A549 (cell line): ENCODE measurements around the gene LAMA3. TPM values are rescaled to one million over a fixed set of nuclear protein-coding genes. Genes with fewer than 3 reads are reported as not detected.

Source experiments
- ATAC-seq, 2 experiments: fragments of 200-7000 bp in 1 of 2; fragments of >200 bp in 1 of 2; cut with Nextera tagmentation in 1 of 2; cut with Tn5 transposase in 1 of 2; 3 replicates each; pipeline versions ENCODE4 v1.8.0 to v1.9.1; 2018 to 2020; ENCODE audit warnings: mild to moderate bottlenecking in 1 of 2, moderate library complexity in 1 of 2
- CTCF ChIA-PET: fragments of 300-600 bp; sonication (Branson Sonifier 250); formaldehyde crosslinking; extraction: SDS; loops from one replicate; lab custom pipeline; 2021; ENCODE audit warnings: antibody characterized with exemption, inconsistent platforms; lab: Yijun Ruan, JAX
- POLR2A ChIA-PET: fragments of 350-600 bp; formaldehyde crosslinking; extraction: SDS; loops from one replicate; lab custom pipeline; 2021; ENCODE audit warnings: antibody characterized with exemption, inconsistent platforms; lab: Yijun Ruan, JAX
- DNase-seq, 2 experiments: peaks; one replicate each; pipeline versions ENCODE4 v3.0.0 to v3.0.0-alpha.2; 2011 to 2016; ENCODE audit warnings: low read depth in 1 of 2, low spot score in 1 of 2
- FAIRE-seq: peaks from 2 replicates; lab custom pipeline; 2011; peaks lifted over from hg19 to GRCh38; lab: Jason Lieb, UNC
- H3K27ac ChIP-seq, 2 experiments: fragments of >200 bp; sonication (Bioruptor Twin); formaldehyde crosslinking; 3 replicates each; pipeline ENCODE4 v1.5.1; 2016 to 2017
- H3K4me1 ChIP-seq: fragments of >200 bp; sonication (Bioruptor Twin); formaldehyde crosslinking; 3 replicates; pipeline ENCODE4 v1.6.1; 2016
- H3K4me2 ChIP-seq: fragments of >200 bp; sonication (Bioruptor Twin); formaldehyde crosslinking; 3 replicates; pipeline ENCODE4 v1.6.1; 2016
- H3K4me3 ChIP-seq: fragments of >200 bp; sonication (Bioruptor Twin); formaldehyde crosslinking; 3 replicates; pipeline ENCODE4 v1.5.1; 2016
- H3K9me3 ChIP-seq: fragments of >200 bp; sonication (Bioruptor Twin); formaldehyde crosslinking; 3 replicates; pipeline ENCODE4 v1.6.1; 2016
- BHLHE40 ChIP-seq: IDR thresholded peaks from 2 replicates; pipeline ENCODE4 v1.6.1; 2012; ENCODE audit warnings: low read depth, low read length, inconsistent platforms
- CBX8 ChIP-seq: fragments of 200-600 bp; sonication (generic); IDR thresholded peaks from 2 replicates; pipeline ENCODE4 v1.6.1; 2016
- CHD2 ChIP-seq: fragments of 150-350 bp; IDR thresholded peaks from 2 replicates; pipeline ENCODE4 v1.6.1; 2014; ENCODE audit warnings: low read length; ENCODE audit not compliant: partially characterized antibody
- FOSB ChIP-seq: fragments of 250-450 bp; sonication (Bioruptor Pico); IDR thresholded peaks from 2 replicates; pipeline ENCODE4 v1.5.0; 2020; ENCODE audit warnings: mild to moderate bottlenecking, moderate library complexity
- HDAC2 ChIP-seq: fragments of 200-600 bp; sonication (generic); IDR thresholded peaks from 2 replicates; pipeline ENCODE4 v1.6.1; 2016
- HMGXB4 ChIP-seq: fragments of 250-450 bp; sonication (Bioruptor Pico); IDR thresholded peaks from 2 replicates; pipeline ENCODE4 v1.5.0; 2021; ENCODE audit warnings: mild to moderate bottlenecking, moderate library complexity, borderline replicate concordance
- HOXB5 ChIP-seq: fragments of 250-450 bp; sonication (Bioruptor Pico); IDR thresholded peaks from 2 replicates; pipeline ENCODE4 v1.5.0; 2020; ENCODE audit warnings: mild to moderate bottlenecking, moderate library complexity
- KDM1A ChIP-seq: fragments of 200-600 bp; sonication (generic); IDR thresholded peaks from 2 replicates; pipeline ENCODE4 v1.6.1; 2016; ENCODE audit warnings: low read depth, mild to moderate bottlenecking
- MAFK ChIP-seq: fragments of 450-650 bp; IDR thresholded peaks from 2 replicates; pipeline ENCODE4 v1.6.1; 2014; ENCODE audit not compliant: partially characterized antibody
- MAZ ChIP-seq: fragments of 150-350 bp; IDR thresholded peaks from 2 replicates; pipeline ENCODE4 v1.6.1; 2014; ENCODE audit warnings: antibody characterized with exemption, low read depth, low read length, borderline replicate concordance
- MYC ChIP-seq: IDR thresholded peaks from 2 replicates; pipeline ENCODE4 v1.6.1; 2012; ENCODE audit warnings: mild to moderate bottlenecking, inconsistent platforms, low read length, improper control_type of control experiment, borderline replicate concordance
- NFE2L2 ChIP-seq: fragments of 150-350 bp; conservative IDR thresholded peaks from 2 replicates; pipeline ENCODE4 v1.6.1; 2014; ENCODE audit warnings: low read length
- NR3C1 ChIP-seq: fragments of >200 bp; sonication (Bioruptor Twin); formaldehyde crosslinking; IDR thresholded peaks from 3 replicates; pipeline ENCODE4 v1.6.1; 2017
- PHF8 ChIP-seq: fragments of 200-600 bp; sonication (generic); IDR thresholded peaks from 2 replicates; pipeline ENCODE4 v1.6.1; 2016; ENCODE audit warnings: low read depth, mild to moderate bottlenecking, antibody characterized with exemption, moderate library complexity, borderline replicate concordance
- POLR2A ChIP-seq: IDR thresholded peaks from 2 replicates; pipeline ENCODE4 v1.6.1; 2012; ENCODE audit warnings: mild to moderate bottlenecking, low read length
- RARB ChIP-seq: fragments of 250-450 bp; sonication (Bioruptor Pico); IDR thresholded peaks from 2 replicates; pipeline ENCODE4 v1.8.0; 2021; ENCODE audit warnings: mild to moderate bottlenecking, moderate library complexity
- RFX5 ChIP-seq: fragments of 450-650 bp; IDR thresholded peaks from 2 replicates; pipeline ENCODE4 v1.7.1; 2014; ENCODE audit warnings: antibody characterized with exemption, mild to moderate bottlenecking, moderate library complexity
- SMC3 ChIP-seq: fragments of >200 bp; sonication (Bioruptor Twin); formaldehyde crosslinking; IDR thresholded peaks from 3 replicates; pipeline ENCODE4 v1.6.1; 2018; ENCODE audit warnings: inconsistent platforms
- SREBF2 ChIP-seq: fragments of 450-650 bp; IDR thresholded peaks from 2 replicates; pipeline ENCODE4 v1.6.1; 2014; ENCODE audit warnings: mild to moderate bottlenecking, moderate library complexity
- TFCP2L1 ChIP-seq: fragments of 250-450 bp; sonication (Bioruptor Pico); IDR thresholded peaks from 2 replicates; pipeline ENCODE4 v1.5.0; 2021; ENCODE audit warnings: mild to moderate bottlenecking
- TP53 ChIP-seq: fragments of 250-450 bp; sonication (Bioruptor Pico); IDR thresholded peaks from 2 replicates; pipeline ENCODE4 v1.5.0; 2021; ENCODE audit warnings: mild to moderate bottlenecking, moderate library complexity
- ZC3H11A ChIP-seq: fragments of 450-650 bp; IDR thresholded peaks from 2 replicates; pipeline ENCODE4 v1.6.1; 2014; ENCODE audit warnings: antibody characterized with exemption, mild to moderate bottlenecking
- ZFP36 ChIP-seq: fragments of 450-650 bp; IDR thresholded peaks from 2 replicates; pipeline ENCODE4 v1.6.1; 2014; ENCODE audit warnings: borderline replicate concordance; ENCODE audit not compliant: partially characterized antibody
- ZNF302 ChIP-seq: fragments of 250-450 bp; sonication (Bioruptor Pico); IDR thresholded peaks from 2 replicates; pipeline ENCODE4 v1.9.0; 2021; ENCODE audit warnings: inconsistent platforms, mild to moderate bottlenecking, moderate library complexity
- WGBS: methylation state at CpG from one replicate; pipeline ENCODE4 v1.1.6; 2017; ENCODE audit errors: missing lambda C conversion rate; 5-methylcytosine and 5-hydroxymethylcytosine counted together
- polyA plus RNA-seq, 4 experiments: library from polyadenylated mRNA; depleted of rRNA in 3 of 4; stranded (reverse); fragments of >200 nt; fragmentation: RNase III in 1 of 4; extraction: RNeasy Plus Mini Kit Qiagen cat#74134 plus additional on column Dnase treatment in 1 of 4; gene quantifications; 2 replicates in 3 of 4; 3 replicates in 1 of 4; pipeline ENCODE4 v1.2.3, GENCODE V29; 2011 to 2017
- TF ChIP-seq, protein P1 (sequence below): fragments of 200-600 bp; sonication (generic); IDR thresholded peaks from 2 replicates; pipeline ENCODE4 v1.6.1; 2016; ENCODE audit warnings: antibody characterized with exemption, mild to moderate bottlenecking, moderate library complexity
- TF ChIP-seq, protein P2 (sequence below): IDR thresholded peaks from 2 replicates; pipeline ENCODE4 v1.6.1; 2012
- TF ChIP-seq, protein P3 (sequence below): fragments of >200 bp; sonication (Bioruptor Twin); formaldehyde crosslinking; IDR thresholded peaks from 3 replicates; pipeline ENCODE4 v1.6.1; 2016

Gene LAMA3
- polyA plus RNA-seq, 2 of the 4 experiments (the other 2 are of a cell fraction): 18.2 to 31.0 TPM

DNA sequence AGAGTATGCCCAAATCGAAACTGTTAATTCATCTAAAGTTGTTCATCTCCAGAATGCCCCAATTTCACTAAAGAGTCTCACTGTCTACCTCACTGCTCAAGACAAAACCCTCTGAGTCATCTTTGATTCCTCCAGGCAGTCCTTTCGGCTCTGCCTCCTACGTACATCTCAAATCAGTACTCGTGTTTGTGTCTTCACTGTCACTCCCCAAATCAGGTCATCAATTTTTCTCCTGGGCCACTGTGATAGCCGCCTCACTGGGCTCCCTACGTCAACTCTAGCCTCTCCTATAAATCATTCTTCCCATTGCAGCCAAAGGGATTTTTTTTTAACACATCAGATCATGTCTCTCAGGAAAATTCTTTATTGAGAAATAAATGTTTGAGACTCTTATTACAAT is 283.2 kb downstream of the LAMA3 start (continued):
- TF ChIP-seq, protein P1, sequence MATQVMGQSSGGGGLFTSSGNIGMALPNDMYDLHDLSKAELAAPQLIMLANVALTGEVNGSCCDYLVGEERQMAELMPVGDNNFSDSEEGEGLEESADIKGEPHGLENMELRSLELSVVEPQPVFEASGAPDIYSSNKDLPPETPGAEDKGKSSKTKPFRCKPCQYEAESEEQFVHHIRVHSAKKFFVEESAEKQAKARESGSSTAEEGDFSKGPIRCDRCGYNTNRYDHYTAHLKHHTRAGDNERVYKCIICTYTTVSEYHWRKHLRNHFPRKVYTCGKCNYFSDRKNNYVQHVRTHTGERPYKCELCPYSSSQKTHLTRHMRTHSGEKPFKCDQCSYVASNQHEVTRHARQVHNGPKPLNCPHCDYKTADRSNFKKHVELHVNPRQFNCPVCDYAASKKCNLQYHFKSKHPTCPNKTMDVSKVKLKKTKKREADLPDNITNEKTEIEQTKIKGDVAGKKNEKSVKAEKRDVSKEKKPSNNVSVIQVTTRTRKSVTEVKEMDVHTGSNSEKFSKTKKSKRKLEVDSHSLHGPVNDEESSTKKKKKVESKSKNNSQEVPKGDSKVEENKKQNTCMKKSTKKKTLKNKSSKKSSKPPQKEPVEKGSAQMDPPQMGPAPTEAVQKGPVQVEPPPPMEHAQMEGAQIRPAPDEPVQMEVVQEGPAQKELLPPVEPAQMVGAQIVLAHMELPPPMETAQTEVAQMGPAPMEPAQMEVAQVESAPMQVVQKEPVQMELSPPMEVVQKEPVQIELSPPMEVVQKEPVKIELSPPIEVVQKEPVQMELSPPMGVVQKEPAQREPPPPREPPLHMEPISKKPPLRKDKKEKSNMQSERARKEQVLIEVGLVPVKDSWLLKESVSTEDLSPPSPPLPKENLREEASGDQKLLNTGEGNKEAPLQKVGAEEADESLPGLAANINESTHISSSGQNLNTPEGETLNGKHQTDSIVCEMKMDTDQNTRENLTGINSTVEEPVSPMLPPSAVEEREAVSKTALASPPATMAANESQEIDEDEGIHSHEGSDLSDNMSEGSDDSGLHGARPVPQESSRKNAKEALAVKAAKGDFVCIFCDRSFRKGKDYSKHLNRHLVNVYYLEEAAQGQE: no peak
- TF ChIP-seq HOXB5 (no peak), PHF8 (no peak), TP53 (no peak), ZC3H11A (no peak), CBX8 (no peak), HDAC2 (no peak)

DNA sequence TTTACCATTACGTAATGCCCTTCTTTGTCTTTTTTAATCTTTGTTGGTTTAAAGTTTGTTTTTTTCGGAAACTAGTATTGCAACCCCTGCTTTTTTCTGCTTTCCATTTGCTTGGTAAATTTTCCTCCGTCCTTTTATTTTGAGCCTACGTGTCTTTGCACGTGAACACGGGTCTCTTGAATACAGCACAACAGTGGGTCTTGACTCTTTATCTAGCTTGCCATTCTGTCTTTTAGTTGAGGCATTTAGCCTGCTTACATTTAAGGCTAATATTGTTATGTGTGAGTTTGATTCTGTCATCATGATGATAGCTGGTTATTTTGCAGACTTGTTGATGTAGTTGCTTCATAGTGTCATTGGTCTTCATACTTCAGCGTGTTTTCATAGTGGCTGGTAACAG is 287.9 kb downstream of the LAMA3 start:
- POLR2A ChIA-PET: no interaction called here
- H3K27ac ChIP-seq: no peak overlapping the region
- whole genome bisulfite sequencing: 80% methylated on average over 7 of the region's 7 CpGs

DNA sequence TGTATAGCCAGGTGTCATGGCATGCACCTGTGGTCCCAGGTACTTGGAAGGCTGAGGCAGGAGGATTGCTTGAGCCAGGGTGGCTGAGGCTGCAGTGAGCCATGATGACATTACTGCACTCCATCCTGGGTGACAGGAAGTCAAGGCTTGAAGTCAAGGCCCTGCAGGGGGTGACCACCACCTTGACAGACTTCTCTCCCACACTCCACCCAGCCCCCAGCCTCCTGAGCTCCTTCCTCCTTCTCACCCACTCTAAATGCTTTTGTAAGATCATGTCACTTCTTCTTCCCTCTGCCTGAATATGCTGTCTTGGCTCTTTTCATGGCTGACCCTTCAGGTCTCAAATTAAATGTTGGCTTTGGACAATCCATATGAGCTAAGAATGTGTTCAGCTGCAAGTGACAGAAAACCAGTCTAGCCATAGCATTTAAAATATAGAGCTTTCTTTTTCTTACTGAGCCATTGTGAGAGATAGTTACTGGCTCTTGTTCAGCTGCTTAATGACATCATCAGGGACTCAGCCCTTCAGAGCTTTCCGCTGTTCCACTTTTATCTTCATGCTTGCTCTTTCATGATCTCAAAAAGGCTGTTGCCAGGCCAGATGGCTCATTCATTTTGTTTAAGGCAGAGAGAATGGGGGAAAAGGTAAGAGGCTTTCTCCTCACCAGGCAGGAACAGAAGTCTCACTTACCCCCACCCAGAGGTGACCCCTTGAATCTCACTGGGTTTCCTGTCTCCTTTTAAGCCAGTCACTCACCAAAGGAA is 288.6 kb downstream of the LAMA3 start:
- peaks cover 8% of the 10 kb centered on the region for H3K4me1 ChIP-seq
- no peak overlapping the region for H3K27ac ChIP-seq
- ChIA-PET POLR2A (no interaction called here), CTCF (no interaction called here)
- no peak overlapping the region for H3K4me3 ChIP-seq
- ATAC-seq (no peak), FAIRE-seq (no peak), DNase-seq (no peak)
- WGBS: 89% methylated on average over 1 of the region's 1 CpG
- TF ChIP-seq TFCP2L1 (CRISPR knock-in tag) (no peak), MYC (no peak), SREBF2 (no peak), TP53 (no peak), RFX5 (no peak), MAZ (no peak), MAFK (no peak), POLR2A (no peak), RARB (CRISPR knock-in tag) (no peak), FOSB (CRISPR knock-in tag) (no peak), ZNF302 (CRISPR knock-in tag) (no peak)
- TF ChIP-seq, protein P2, sequence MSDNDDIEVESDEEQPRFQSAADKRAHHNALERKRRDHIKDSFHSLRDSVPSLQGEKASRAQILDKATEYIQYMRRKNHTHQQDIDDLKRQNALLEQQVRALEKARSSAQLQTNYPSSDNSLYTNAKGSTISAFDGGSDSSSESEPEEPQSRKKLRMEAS: no peak
- no peaks in the 10 kb centered on the region for H3K9me3 ChIP-seq
- no peak overlapping the region for H3K4me2 ChIP-seq

More for the DNA sequence above, 287.9 kb downstream of the LAMA3 start:
- no peaks in the 10 kb centered on the region for H3K9me3 ChIP-seq
- ATAC-seq: no peak
- no peak for DNase-seq
- no peak for TF ChIP-seq SMC3
- no peak for TF ChIP-seq KDM1A
- no peak for TF ChIP-seq BHLHE40
- TF ChIP-seq, protein P3, sequence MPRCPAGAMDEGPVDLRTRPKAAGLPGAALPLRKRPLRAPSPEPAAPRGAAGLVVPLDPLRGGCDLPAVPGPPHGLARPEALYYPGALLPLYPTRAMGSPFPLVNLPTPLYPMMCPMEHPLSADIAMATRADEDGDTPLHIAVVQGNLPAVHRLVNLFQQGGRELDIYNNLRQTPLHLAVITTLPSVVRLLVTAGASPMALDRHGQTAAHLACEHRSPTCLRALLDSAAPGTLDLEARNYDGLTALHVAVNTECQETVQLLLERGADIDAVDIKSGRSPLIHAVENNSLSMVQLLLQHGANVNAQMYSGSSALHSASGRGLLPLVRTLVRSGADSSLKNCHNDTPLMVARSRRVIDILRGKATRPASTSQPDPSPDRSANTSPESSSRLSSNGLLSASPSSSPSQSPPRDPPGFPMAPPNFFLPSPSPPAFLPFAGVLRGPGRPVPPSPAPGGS: no peak
- TF ChIP-seq ZNF302 (CRISPR knock-in tag): no peak
- TF ChIP-seq CBX8: no peak
- TF ChIP-seq NFE2L2: no peak
- TF ChIP-seq SREBF2: no peak
- no peak for TF ChIP-seq POLR2A
- no peak for TF ChIP-seq TFCP2L1 (CRISPR knock-in tag)
- no peak for TF ChIP-seq HMGXB4 (CRISPR knock-in tag)
- no peak for TF ChIP-seq MAZ
- TF ChIP-seq PHF8: no peak
- no peak for TF ChIP-seq ZFP36
- no peak for TF ChIP-seq NR3C1
- no peak for TF ChIP-seq CHD2
- TF ChIP-seq, all 56 proteins: peak for 0
- CTCF ChIA-PET: no interaction called here
- no peak for FAIRE-seq
- peaks cover 2% of the 10 kb centered on the region; the same call in 2 of the 3 replicates for H3K4me1 ChIP-seq
- H3K4me3 ChIP-seq: no peak overlapping the region
- H3K4me2 ChIP-seq: no peak overlapping the region
